Upper lobe of left lung (tissue), 6 donors: ENCODE data around the gene CXCR6. TPM values are rescaled to one million over a fixed set of nuclear protein-coding genes. Genes with fewer than 3 reads are reported as not detected.

ENCODE experiments used
- ATAC-seq, 2 donors: fragments of 200-7000 bp; cut with Tn5 transposase; one replicate each; pipeline ENCODE4 v1.9.1; 2022; ENCODE audit warnings: mild to moderate bottlenecking in 2 of 2, moderate library complexity in 2 of 2; ENCODE audit not compliant: low FRiP score in 2 of 2
- DNase-seq, 2 donors: peaks; one replicate each; pipeline ENCODE4 v3.0.0-alpha.2; 2019 to 2020
- H3K27ac ChIP-seq, 4 donors: fragments of 200-600 bp; sonication (generic); one replicate each; pipeline ENCODE4 v1.5.1; 2016 to 2019
- H3K27me3 ChIP-seq, 4 donors: fragments of 200-600 bp; sonication (generic); one replicate each; pipeline ENCODE4 v1.5.1; 2017 to 2019
- H3K36me3 ChIP-seq, 4 donors: fragments of 200-600 bp; sonication (generic); one replicate each; pipeline ENCODE4 v1.5.1; 2016 to 2019
- H3K4me1 ChIP-seq, 4 donors: fragments of 200-600 bp; sonication (generic); one replicate each; pipeline ENCODE4 v1.5.1; 2018 to 2019
- H3K4me3 ChIP-seq, 4 donors: fragments of 200-600 bp; sonication (generic); one replicate each; pipeline ENCODE4 v1.5.1; 2017 to 2019; ENCODE audit warnings: mild to moderate bottlenecking in 2 of 4, moderate library complexity in 1 of 4
- H3K9me3 ChIP-seq, 4 donors: fragments of 200-600 bp; sonication (generic); one replicate each; pipeline ENCODE4 v1.5.1; 2018 to 2019
- EP300 ChIP-seq, 4 donors: sonication (generic); formaldehyde crosslinking; IDR thresholded peaks; one replicate each; pipeline ENCODE4 v1.5.1; 2017; ENCODE audit warnings: antibody characterized with exemption in 4 of 4, control low read depth in 2 of 4
- POLR2A ChIP-seq, 4 donors: fragments of 450-650 bp; IDR thresholded peaks; one replicate each; pipeline ENCODE4 v1.5.1; 2016 to 2017; ENCODE audit warnings: antibody characterized with exemption in 4 of 4, mild to moderate bottlenecking in 2 of 4
- POLR2AphosphoS5 ChIP-seq, 2 donors: sonication (generic); formaldehyde crosslinking; IDR thresholded peaks; one replicate each; pipeline ENCODE4 v1.5.1; 2017; ENCODE audit warnings: antibody characterized with exemption in 2 of 2
- WGBS, 2 donors: methylation state at CpG; one replicate each; pipeline ENCODE4 v1.1.5; 2017 to 2018; 5-methylcytosine and 5-hydroxymethylcytosine counted together
- total RNA-seq, 6 donors: library from RNA; depleted of rRNA in 4 of 6; stranded (reverse); fragments of >200 nt in 4 of 6; gene quantifications; one replicate each; pipeline versions ENCODE4 v1.1.0 to v1.2.1, GENCODE V29; 2016 to 2021
- TF ChIP-seq, protein P1 (sequence below), 6 experiments: fragments of 450-650 bp in 4 of 6; fragments of 200-600 bp in 2 of 6; sonication (generic) in 2 of 6; IDR thresholded peaks; one replicate each; pipeline ENCODE4 v1.5.1; 2016 to 2019; ENCODE audit warnings: antibody characterized with exemption in 6 of 6
- donor health status: DM: no; HTN: no; CAD: no; lungs with moderate emphysema.
- donor health status: DM: no; HTN: yes; CAD: no; lungs with severe emphysema.

Gene CXCR6
- total RNA-seq, 6 donors from 2014 or later, result 2.1 to 10.2 (median 3.0) TPM

DNA sequence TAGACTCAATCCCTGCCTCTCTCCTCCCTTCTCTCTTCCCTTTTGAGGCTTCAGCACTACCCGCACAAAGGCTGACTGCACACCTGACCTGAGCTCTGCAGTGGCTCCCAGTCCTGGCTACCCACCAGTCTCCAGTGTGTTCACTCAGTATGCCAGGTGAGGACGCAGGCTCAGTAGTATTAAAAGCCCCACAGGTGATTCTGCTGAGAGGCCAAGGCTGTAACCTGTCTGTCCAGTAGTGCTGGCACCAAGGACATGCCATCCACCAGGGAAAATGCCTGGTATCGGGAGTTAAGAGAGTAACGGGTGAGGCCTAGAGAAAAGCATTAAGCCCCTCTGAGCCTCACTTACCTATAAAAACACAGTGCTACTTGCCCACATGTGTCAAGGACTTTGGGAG lies 31.4 kb downstream of the CXCR6 start:
- peaks cover 13 to 53% (median 25%) of the 10 kb centered on the region in 4 donors for H3K4me1 ChIP-seq
- no peak for ATAC-seq
- no peaks in the 10 kb centered on the region for H3K9me3 ChIP-seq
- peak overlapping the region in 1 of 4 donors; percentile 38 for H3K27ac ChIP-seq
- H3K4me3 ChIP-seq, result no peak overlapping the region
- peaks cover 0 to 82% (median 18%) of the 10 kb centered on the region in 4 donors for H3K36me3 ChIP-seq
- 73 to 80% methylated on average over 4 of the region's 4 CpGs for WGBS, 2 donors
- DNase-seq, result no peak
- TF ChIP-seq POLR2AphosphoS5 (IDR thresholded peaks at IDR 0.05) (no peak), POLR2A (IDR thresholded peaks at IDR 0.05) (no peak), EP300 (IDR thresholded peaks at IDR 0.05) (no peak)
- TF ChIP-seq, protein P1, sequence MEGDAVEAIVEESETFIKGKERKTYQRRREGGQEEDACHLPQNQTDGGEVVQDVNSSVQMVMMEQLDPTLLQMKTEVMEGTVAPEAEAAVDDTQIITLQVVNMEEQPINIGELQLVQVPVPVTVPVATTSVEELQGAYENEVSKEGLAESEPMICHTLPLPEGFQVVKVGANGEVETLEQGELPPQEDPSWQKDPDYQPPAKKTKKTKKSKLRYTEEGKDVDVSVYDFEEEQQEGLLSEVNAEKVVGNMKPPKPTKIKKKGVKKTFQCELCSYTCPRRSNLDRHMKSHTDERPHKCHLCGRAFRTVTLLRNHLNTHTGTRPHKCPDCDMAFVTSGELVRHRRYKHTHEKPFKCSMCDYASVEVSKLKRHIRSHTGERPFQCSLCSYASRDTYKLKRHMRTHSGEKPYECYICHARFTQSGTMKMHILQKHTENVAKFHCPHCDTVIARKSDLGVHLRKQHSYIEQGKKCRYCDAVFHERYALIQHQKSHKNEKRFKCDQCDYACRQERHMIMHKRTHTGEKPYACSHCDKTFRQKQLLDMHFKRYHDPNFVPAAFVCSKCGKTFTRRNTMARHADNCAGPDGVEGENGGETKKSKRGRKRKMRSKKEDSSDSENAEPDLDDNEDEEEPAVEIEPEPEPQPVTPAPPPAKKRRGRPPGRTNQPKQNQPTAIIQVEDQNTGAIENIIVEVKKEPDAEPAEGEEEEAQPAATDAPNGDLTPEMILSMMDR (IDR thresholded peaks at IDR 0.05), result no peak
- no peaks in the 10 kb centered on the region for H3K27me3 ChIP-seq

DNA sequence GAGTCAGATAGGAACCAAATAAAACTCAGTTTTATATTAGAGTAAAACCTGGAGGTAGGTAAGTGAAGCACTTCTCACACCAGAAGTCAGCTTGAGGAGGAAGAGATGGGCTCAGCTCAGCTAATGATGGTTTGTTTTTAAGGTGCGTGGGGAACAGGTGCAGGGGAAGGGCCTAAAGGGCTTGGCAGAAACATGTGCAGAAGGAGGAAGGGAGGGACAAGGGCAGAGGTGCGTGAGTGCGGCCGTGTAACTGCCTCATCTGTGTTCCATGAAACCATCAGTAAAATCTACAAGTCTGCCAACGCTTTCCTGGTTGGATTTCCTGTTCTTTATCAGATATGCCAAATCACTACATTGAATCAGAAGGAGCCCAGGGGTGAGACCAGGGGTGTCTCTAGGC lies 32.4 kb downstream of the CXCR6 start:
- Histone ChIP-seq H3K4me1 (peaks cover 13 to 54% (median 27%) of the 10 kb centered on the region in 4 donors), H3K36me3 (peaks cover 4 to 82% (median 20%) of the 10 kb centered on the region in 4 donors), H3K27me3 (no peaks in the 10 kb centered on the region), H3K9me3 (no peaks in the 10 kb centered on the region), H3K27ac (peak overlapping the region in 3 of 4 donors; percentile 30 to 56 (median 41)), H3K4me3 (no peak overlapping the region)
- no peak for ATAC-seq
- WGBS, 2 donors, result 57 to 66% methylated on average over 5 of the region's 5 CpGs
- DNase-seq, result no peak
- no peak for TF ChIP-seq EP300 (IDR thresholded peaks at IDR 0.05)
- TF ChIP-seq POLR2AphosphoS5 (IDR thresholded peaks at IDR 0.05), result no peak
- TF ChIP-seq, protein P1 (IDR thresholded peaks at IDR 0.05), result no peak
- no peak for TF ChIP-seq POLR2A (IDR thresholded peaks at IDR 0.05)

DNA sequence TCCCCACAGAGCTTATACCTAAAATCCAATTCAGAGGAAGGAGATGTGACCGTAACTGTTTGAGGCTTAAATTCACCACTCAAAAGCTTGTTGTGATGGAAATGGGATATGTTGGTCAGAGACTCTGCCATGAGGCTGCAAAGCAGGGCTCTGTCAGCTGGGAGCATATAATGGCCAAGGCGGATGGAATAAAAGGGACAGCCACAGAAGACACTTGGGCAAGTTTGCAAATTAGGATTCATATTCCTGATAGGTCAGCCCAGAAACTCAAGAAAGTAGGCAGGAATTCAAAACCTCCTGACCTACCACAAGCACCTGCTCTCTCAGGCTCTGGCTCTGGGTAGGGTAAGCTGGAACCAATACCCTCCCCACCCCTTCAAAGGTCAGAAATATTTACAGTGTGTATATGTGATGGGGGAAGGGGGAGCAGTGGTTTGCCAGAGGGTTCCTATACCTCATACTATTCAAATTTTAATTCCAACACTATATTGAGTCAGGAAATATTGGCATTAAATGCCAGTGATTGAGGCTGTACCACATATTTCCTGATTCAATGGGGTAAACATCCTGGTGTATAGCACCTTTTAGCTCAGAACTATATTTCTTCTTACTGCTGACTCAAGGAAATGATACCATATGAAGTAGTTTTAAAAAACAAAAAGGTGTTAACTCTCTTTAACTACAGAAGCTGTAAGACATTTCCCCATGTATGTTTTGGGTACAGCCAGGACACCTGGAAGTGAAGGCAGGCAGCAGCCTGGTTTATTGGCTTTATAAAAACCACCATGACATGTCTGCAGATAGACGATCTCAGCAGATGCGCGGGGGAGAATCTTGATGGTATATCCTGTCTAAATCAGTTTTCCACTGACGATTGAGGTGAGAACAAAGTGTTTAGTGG lies 33.2 kb downstream of the CXCR6 start:
- Histone ChIP-seq H3K4me1 (peaks cover 13 to 54% (median 26%) of the 10 kb centered on the region in 4 donors), H3K27ac (peak overlapping the region in 3 of 4 donors; percentile 30 to 66 (median 56)), H3K27me3 (no peaks in the 10 kb centered on the region), H3K36me3 (peaks cover 6 to 83% (median 27%) of the 10 kb centered on the region in 4 donors), H3K9me3 (no peaks in the 10 kb centered on the region), H3K4me3 (no peak overlapping the region)
- WGBS, 2 donors, result 73 to 84% methylated on average over 6 of the region's 6 CpGs
- no peak for ATAC-seq
- DNase-seq, result no peak
- no peak for TF ChIP-seq POLR2A (IDR thresholded peaks at IDR 0.05)
- TF ChIP-seq, protein P1 (IDR thresholded peaks at IDR 0.05), result no peak
- TF ChIP-seq POLR2AphosphoS5 (IDR thresholded peaks at IDR 0.05), result no peak
- TF ChIP-seq EP300 (IDR thresholded peaks at IDR 0.05), result no peak

DNA sequence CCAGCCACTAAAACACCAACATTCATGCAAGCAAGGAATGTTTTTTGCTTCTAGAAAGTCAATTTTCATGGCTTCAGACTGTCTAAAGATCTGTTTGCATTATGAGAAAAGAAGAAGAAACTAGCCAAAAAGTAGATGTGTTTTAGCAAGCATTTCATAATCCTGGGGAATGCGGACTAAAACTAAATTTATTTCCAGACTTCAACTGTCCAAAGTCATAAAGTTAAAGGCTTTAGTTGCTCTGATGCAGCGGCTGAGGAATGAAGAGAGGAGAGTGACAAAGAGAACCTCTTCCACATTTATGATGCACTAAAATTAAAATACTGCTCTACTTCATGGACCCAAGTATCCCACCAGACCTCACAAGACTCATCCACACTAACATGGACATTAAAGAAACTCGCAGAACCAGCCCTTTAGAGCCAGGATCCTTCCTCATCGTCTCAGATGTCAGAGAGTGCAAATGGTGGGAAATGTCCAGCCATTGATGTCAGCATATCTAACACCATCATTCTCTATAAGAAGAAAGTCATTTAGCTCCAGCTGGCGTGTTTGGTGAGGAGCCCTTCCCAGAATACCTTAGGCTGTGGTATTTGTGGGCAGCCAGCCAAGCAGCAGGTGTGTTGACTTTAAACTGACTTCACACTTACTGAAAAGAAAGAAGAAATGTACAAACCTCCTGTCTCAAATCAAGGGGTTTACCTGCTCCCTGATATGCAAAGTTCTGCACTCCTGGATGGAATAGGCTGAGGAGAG lies 34.9 kb downstream of the CXCR6 start:
- H3K36me3 ChIP-seq, result peaks cover 14 to 87% (median 43%) of the 10 kb centered on the region in 4 donors
- no peaks in the 10 kb centered on the region for H3K9me3 ChIP-seq
- WGBS, 2 donors, result 61 to 85% methylated on average over 5 of the region's 5 CpGs
- H3K27ac ChIP-seq, result peak overlapping the region; percentile 25 to 66 (median 48)
- ATAC-seq (peak; percentile 38 to 74), DNase-seq (peak in 1 of 2 donors; percentile 87)
- peak in 1 of 4 donors; percentile 57 for TF ChIP-seq EP300 (IDR thresholded peaks at IDR 0.05)
- TF ChIP-seq POLR2A (IDR thresholded peaks at IDR 0.05), result no peak
- TF ChIP-seq POLR2AphosphoS5 (IDR thresholded peaks at IDR 0.05), result peak in 1 of 2 donors; percentile 27
- H3K27me3 ChIP-seq, result no peaks in the 10 kb centered on the region
- H3K4me3 ChIP-seq, result no peak overlapping the region
- H3K4me1 ChIP-seq, result peaks cover 6 to 39% (median 12%) of the 10 kb centered on the region in 4 donors

DNA sequence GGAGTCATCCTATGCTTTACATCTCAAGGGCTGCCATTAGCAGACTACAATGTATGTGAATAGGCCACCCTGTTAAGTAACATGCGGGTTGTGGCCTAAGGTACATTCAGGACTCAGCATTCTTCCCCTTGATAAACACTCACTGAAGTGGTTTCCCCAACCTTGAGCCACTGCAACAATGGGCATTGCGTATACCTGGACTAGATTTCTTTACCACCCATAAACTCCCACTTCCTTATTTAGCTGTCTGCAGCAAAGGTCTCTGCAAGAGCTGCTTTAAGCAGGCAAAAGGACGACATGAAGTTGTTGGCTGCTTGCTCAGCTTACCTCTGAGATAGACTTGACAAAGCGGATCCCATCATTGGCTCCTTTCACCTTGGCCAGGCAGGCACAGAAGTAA lies 36.1 kb downstream of the CXCR6 start:
- H3K27ac ChIP-seq, result peak overlapping the region in 3 of 4 donors; percentile 19 to 64 (median 63)
- DNase-seq (peak in 1 of 2 donors; percentile 52), ATAC-seq (peak in 1 of 2 donors; percentile 28)
- 70 to 76% methylated on average over 4 of the region's 4 CpGs for WGBS, 2 donors
- no peak overlapping the region for H3K4me3 ChIP-seq
- peaks cover 14 to 88% (median 52%) of the 10 kb centered on the region in 4 donors for H3K36me3 ChIP-seq
- H3K27me3 ChIP-seq, result no peaks in the 10 kb centered on the region
- H3K4me1 ChIP-seq, result peaks cover 5 to 36% (median 10%) of the 10 kb centered on the region in 4 donors
- no peaks in the 10 kb centered on the region for H3K9me3 ChIP-seq
- TF ChIP-seq EP300 (IDR thresholded peaks at IDR 0.05) (no peak), POLR2AphosphoS5 (IDR thresholded peaks at IDR 0.05) (no peak), POLR2A (IDR thresholded peaks at IDR 0.05) (no peak)
- TF ChIP-seq, protein P1 (IDR thresholded peaks at IDR 0.05), result no peak
